ENCODE measurements around the gene TNIK. TPM values are rescaled to one million over a fixed set of nuclear protein-coding genes. Genes with fewer than 3 reads are reported as not detected.

Gene TNIK
- total RNA-seq, 1 experiment from 2014 or later = 7.0 TPM

GRCh38 chr3:171140246-171140645, 320.0 kb downstream of the TNIK start:
- H2AFZ ChIP-seq (ENCODE audit: low read length) = no peak overlapping the region
- H4K20me1 ChIP-seq (ENCODE audit: low read length) = no peaks in the 10 kb centered on the region
- ChIA-PET POLR2A (ENCODE audit: unreplicated experiment) (no interaction called here), CTCF (no interaction called here)
- no peaks in the 10 kb centered on the region for H3K79me2 ChIP-seq (ENCODE audit: low read length)
- no peaks in the 10 kb centered on the region for H3F3A ChIP-seq (ENCODE audit: low read length, unreplicated experiment)
- no peak overlapping the region for H3K27ac ChIP-seq (ENCODE audit: low read length)
- H3K4me1 ChIP-seq (ENCODE audit: insufficient read depth, low read length) = no peaks in the 10 kb centered on the region
- H3K9me2 ChIP-seq (replicated peaks; ENCODE audit: low read length) = no peaks in the 10 kb centered on the region
- intact Hi-C loops (cut with micrococcal nuclease) = no loop called here
- no peak for ATAC-seq
- no peak overlapping the region for H3K9ac ChIP-seq (ENCODE audit: low read length)
- TF ChIP-seq CTCF (conservative IDR thresholded peaks at IDR 0.05; ENCODE audit: low read depth, low read length) (no peak), EZH2phosphoT487 (IDR thresholded peaks at IDR 0.05; ENCODE audit: borderline replicate concordance, low read length) (no peak), EZH2 (IDR thresholded peaks at IDR 0.05; ENCODE audit: low read length, unreplicated experiment) (no peak)
- no TSS peak for BruUV-seq (replicated peaks)
- no peaks in the 10 kb centered on the region for H3K27me3 ChIP-seq (ENCODE audit: low read length)
- H3K4me2 ChIP-seq (ENCODE audit: low read length) = no peak overlapping the region
- no peaks in the 10 kb centered on the region for H3K9me3 ChIP-seq (ENCODE audit: low read length)
- no peak overlapping the region for H3K4me3 ChIP-seq (ENCODE audit: low read length)
- no peaks in the 10 kb centered on the region for H3K36me3 ChIP-seq (ENCODE audit: low read depth, low read length)
- DNase-seq = no peak

- CTCF ChIA-PET = no interaction called here
- Histone ChIP-seq H3F3A (ENCODE audit: low read length, unreplicated experiment) (no peaks in the 10 kb centered on the region), H3K27ac (ENCODE audit: low read length) (no peak overlapping the region), H4K20me1 (ENCODE audit: low read length) (no peaks in the 10 kb centered on the region), H3K36me3 (ENCODE audit: low read depth, low read length) (no peaks in the 10 kb centered on the region), H3K9ac (ENCODE audit: low read length) (no peak overlapping the region), H3K79me2 (ENCODE audit: low read length) (no peaks in the 10 kb centered on the region), H3K27me3 (ENCODE audit: low read length) (no peaks in the 10 kb centered on the region), H3K9me2 (replicated peaks; ENCODE audit: low read length) (no peaks in the 10 kb centered on the region), H3K4me2 (ENCODE audit: low read length) (no peak overlapping the region), H2AFZ (ENCODE audit: low read length) (no peak overlapping the region), H3K9me3 (ENCODE audit: low read length) (no peaks in the 10 kb centered on the region), H3K4me3 (ENCODE audit: low read length) (no peak overlapping the region), H3K4me1 (ENCODE audit: insufficient read depth, low read length) (peaks cover 7% of the 10 kb centered on the region)
- intact Hi-C loops (cut with micrococcal nuclease) = no loop called here
- BruUV-seq (replicated peaks) = no TSS peak
- no peak for TF ChIP-seq EZH2 (IDR thresholded peaks at IDR 0.05; ENCODE audit: low read length, unreplicated experiment)
- no peak for TF ChIP-seq EZH2phosphoT487 (IDR thresholded peaks at IDR 0.05; ENCODE audit: borderline replicate concordance, low read length)
- TF ChIP-seq CTCF (conservative IDR thresholded peaks at IDR 0.05; ENCODE audit: low read depth, low read length) = no peak
- no peak for DNase-seq
- no peak for ATAC-seq
- POLR2A ChIA-PET (ENCODE audit: unreplicated experiment) = no interaction called here
Observed at GRCh38 chr3:171138027-171138426, 322.2 kb downstream of the TNIK start.

- H3K4me3 ChIP-seq (ENCODE audit: low read length) = no peak overlapping the region
- H4K20me1 ChIP-seq (ENCODE audit: low read length) = no peaks in the 10 kb centered on the region
- no peak overlapping the region for H3K4me2 ChIP-seq (ENCODE audit: low read length)
- no peak overlapping the region for H3K27ac ChIP-seq (ENCODE audit: low read length)
- ATAC-seq (no peak; the same call in 1 of the 2 replicates), DNase-seq (no peak)
- no TSS peak for BruUV-seq (replicated peaks)
- POLR2A ChIA-PET (ENCODE audit: unreplicated experiment) = no interaction called here
- no peaks in the 10 kb centered on the region for H3K36me3 ChIP-seq (ENCODE audit: low read depth, low read length)
- no peak overlapping the region for H3K9ac ChIP-seq (ENCODE audit: low read length)
- H3K9me3 ChIP-seq (ENCODE audit: low read length) = no peaks in the 10 kb centered on the region
- CTCF ChIA-PET = no interaction called here
- no peak overlapping the region for H2AFZ ChIP-seq (ENCODE audit: low read length)
- H3K27me3 ChIP-seq (ENCODE audit: low read length) = no peaks in the 10 kb centered on the region
- H3F3A ChIP-seq (ENCODE audit: low read length, unreplicated experiment) = no peaks in the 10 kb centered on the region
- no peaks in the 10 kb centered on the region for H3K9me2 ChIP-seq (replicated peaks; ENCODE audit: low read length)
- no peak for TF ChIP-seq EZH2phosphoT487 (IDR thresholded peaks at IDR 0.05; ENCODE audit: borderline replicate concordance, low read length)
- TF ChIP-seq EZH2 (IDR thresholded peaks at IDR 0.05; ENCODE audit: low read length, unreplicated experiment) = no peak
- no peak for TF ChIP-seq CTCF (conservative IDR thresholded peaks at IDR 0.05; ENCODE audit: low read depth, low read length)
- H3K4me1 ChIP-seq (ENCODE audit: insufficient read depth, low read length) = peaks cover 13% of the 10 kb centered on the region
- no peaks in the 10 kb centered on the region for H3K79me2 ChIP-seq (ENCODE audit: low read length)
- intact Hi-C loops (cut with micrococcal nuclease) = no loop called here
Observed at GRCh38 chr3:171135549-171135948, 324.7 kb downstream of the TNIK start.
